Measurements from ENCODE around the gene ADNP. TPM values are rescaled to one million over a fixed set of nuclear protein-coding genes. Genes with fewer than 3 reads are reported as not detected.
"Not testable (repeated sequence)": the region's sequence is repeated elsewhere in the genome, so short reads cannot be mapped to it uniquely, and the experiment has no call there.

ADNP gene
- total RNA-seq, 4 donors from 2014 or later: 40.2 to 57.9 (median 47.4) TPM

DNA sequence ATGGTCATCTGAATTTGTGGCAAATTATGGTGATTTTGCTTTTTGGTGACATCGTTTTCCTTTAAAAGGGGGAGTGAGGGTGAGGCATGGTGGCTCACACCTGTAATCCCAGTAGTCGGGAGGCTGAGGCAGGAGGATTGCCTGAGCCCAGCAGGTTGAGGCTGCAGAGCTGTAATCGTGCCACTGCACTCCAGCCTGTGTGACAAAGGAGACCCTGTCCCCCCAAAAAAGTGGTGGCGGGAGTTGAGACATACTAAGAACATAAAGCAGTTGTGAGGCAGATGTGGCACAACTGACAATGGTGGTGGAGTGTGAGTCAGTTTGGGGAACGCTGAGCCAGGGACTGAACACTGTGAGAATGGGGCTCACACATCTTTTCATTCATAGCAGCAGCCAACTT lies 45.5 kb downstream of the ADNP start:
- TF ChIP-seq, protein P1, sequence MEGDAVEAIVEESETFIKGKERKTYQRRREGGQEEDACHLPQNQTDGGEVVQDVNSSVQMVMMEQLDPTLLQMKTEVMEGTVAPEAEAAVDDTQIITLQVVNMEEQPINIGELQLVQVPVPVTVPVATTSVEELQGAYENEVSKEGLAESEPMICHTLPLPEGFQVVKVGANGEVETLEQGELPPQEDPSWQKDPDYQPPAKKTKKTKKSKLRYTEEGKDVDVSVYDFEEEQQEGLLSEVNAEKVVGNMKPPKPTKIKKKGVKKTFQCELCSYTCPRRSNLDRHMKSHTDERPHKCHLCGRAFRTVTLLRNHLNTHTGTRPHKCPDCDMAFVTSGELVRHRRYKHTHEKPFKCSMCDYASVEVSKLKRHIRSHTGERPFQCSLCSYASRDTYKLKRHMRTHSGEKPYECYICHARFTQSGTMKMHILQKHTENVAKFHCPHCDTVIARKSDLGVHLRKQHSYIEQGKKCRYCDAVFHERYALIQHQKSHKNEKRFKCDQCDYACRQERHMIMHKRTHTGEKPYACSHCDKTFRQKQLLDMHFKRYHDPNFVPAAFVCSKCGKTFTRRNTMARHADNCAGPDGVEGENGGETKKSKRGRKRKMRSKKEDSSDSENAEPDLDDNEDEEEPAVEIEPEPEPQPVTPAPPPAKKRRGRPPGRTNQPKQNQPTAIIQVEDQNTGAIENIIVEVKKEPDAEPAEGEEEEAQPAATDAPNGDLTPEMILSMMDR (IDR thresholded peaks at IDR 0.05): no peak
- no peak for TF ChIP-seq EP300 (IDR thresholded peaks at IDR 0.05)
- no peak for TF ChIP-seq POLR2A (IDR thresholded peaks at IDR 0.05)
- WGBS, 2 donors: 81 to 85% methylated on average over 5 of the region's 5 CpGs
- peaks cover 0 to 52% (median 10%) of the 10 kb centered on the region in 3 donors for H3K36me3 ChIP-seq
- no peaks in the 10 kb centered on the region for H3K4me1 ChIP-seq
- no peaks in the 10 kb centered on the region for H3K27me3 ChIP-seq
- H3K9me3 ChIP-seq: peaks cover 0 to 7% (median 0%) of the 10 kb centered on the region in 4 donors
- DNase-seq (ENCODE audit: low spot score in 2 of 2): no peak
- H3K27ac ChIP-seq: no peak overlapping the region
- no peak overlapping the region for H3K4me3 ChIP-seq

DNA sequence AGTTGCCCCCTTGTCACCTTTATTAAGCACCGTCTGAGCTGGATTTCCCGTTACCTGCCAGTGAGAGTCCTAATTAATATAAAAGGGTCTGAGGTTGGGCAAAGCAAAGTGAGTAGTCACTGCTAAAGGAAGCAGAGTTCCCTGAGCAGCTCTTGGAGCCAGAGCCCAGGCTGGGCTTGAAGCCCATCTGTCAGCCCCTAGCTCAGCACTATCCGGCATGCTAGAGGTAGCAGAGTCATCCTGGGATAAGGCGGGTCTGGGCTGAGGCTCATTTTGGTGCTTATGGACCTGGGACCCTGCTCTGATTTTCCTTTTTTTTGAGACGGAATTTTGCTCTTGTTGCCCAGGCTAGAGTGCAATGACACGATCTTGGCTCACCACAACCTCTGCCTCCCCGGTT lies 46.2 kb downstream of the ADNP start:
- Histone ChIP-seq H3K9me3 (peaks cover 0 to 7% (median 0%) of the 10 kb centered on the region in 4 donors), H3K27ac (no peak overlapping the region), H3K4me3 (no peak overlapping the region), H3K4me1 (no peaks in the 10 kb centered on the region), H3K36me3 (peaks cover 0 to 49% (median 10%) of the 10 kb centered on the region in 3 donors), H3K27me3 (no peaks in the 10 kb centered on the region)
- 77 to 78% methylated on average over 7 of the region's 7 CpGs for WGBS, 2 donors
- TF ChIP-seq, protein P1 (IDR thresholded peaks at IDR 0.05): no peak
- TF ChIP-seq POLR2A (IDR thresholded peaks at IDR 0.05) (no peak), EP300 (IDR thresholded peaks at IDR 0.05) (no peak)
- DNase-seq (ENCODE audit: low spot score in 2 of 2): no peak

DNA sequence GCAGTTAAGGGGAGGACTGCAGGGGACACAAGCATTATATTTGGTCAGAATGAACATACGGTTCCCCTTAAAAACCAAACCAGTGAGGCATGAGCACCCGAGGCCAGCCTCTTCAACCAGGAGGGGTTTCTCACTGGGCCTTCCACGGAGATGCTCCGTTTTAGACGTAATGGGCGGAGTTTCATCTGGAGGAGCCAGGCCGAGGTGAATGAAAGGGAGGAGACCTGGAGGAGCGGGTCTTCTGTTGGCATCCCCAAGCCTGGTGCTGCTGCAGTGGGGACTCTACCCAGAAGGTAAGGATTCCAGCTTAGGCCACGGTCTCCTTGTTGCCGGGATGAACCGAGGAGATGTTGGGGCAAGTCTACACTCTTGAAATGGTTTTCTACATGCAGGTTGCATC lies 47.4 kb downstream of the ADNP start:
- 74 to 81% methylated on average over 11 of the region's 11 CpGs for WGBS, 2 donors
- Histone ChIP-seq H3K4me1 (no peaks in the 10 kb centered on the region), H3K27me3 (no peaks in the 10 kb centered on the region), H3K4me3 (no peak overlapping the region), H3K9me3 (peaks cover 0 to 7% (median 0%) of the 10 kb centered on the region in 4 donors), H3K36me3 (peaks cover 0 to 51% (median 5%) of the 10 kb centered on the region in 3 donors), H3K27ac (no peak overlapping the region)
- no peak for TF ChIP-seq EP300 (IDR thresholded peaks at IDR 0.05)
- TF ChIP-seq, protein P1 (IDR thresholded peaks at IDR 0.05): no peak
- no peak for TF ChIP-seq POLR2A (IDR thresholded peaks at IDR 0.05)
- DNase-seq (ENCODE audit: low spot score in 2 of 2): no peak

DNA sequence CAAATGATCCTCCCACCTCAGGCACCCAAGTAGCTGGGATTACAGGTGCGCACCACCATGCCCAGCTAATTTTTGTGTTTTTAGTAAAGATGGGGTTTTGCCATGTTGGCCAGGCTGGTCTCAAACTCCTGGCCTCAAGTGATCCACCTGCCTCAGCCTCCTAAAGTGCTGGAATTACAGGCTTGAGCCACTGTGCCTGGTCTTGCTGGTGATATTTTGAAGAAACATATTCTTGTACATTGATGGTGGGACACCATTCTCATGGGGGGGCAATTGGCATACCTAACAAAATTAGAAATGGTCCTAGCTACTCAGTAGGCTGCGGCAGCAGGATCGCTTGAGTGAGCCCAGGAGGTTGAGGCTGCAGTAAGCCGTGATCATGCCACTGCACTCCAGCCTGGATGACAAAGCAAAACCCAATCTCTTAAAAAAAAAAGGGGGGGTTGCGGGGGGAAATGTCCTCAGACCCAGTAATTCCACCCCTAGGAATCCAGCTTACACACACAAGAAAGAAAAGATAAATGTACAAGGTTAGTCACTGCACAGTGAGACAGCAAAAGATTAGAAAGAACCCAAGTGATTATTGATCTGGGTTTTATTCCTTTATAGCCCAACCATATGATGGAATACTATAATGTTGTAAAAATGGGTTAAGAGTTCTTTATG lies 49.3 kb downstream of the ADNP start:
- peaks cover 0 to 40% (median 0%) of the 10 kb centered on the region in 3 donors for H3K36me3 ChIP-seq
- 98% methylated on average over 5 of the region's 5 CpGs for WGBS, 2 donors
- not testable (repeated sequence) for H3K27me3 ChIP-seq; H3K27ac ChIP-seq; H3K4me1 ChIP-seq; H3K4me3 ChIP-seq; DNase-seq (ENCODE audit: low spot score in 2 of 2); H3K9me3 ChIP-seq

DNA sequence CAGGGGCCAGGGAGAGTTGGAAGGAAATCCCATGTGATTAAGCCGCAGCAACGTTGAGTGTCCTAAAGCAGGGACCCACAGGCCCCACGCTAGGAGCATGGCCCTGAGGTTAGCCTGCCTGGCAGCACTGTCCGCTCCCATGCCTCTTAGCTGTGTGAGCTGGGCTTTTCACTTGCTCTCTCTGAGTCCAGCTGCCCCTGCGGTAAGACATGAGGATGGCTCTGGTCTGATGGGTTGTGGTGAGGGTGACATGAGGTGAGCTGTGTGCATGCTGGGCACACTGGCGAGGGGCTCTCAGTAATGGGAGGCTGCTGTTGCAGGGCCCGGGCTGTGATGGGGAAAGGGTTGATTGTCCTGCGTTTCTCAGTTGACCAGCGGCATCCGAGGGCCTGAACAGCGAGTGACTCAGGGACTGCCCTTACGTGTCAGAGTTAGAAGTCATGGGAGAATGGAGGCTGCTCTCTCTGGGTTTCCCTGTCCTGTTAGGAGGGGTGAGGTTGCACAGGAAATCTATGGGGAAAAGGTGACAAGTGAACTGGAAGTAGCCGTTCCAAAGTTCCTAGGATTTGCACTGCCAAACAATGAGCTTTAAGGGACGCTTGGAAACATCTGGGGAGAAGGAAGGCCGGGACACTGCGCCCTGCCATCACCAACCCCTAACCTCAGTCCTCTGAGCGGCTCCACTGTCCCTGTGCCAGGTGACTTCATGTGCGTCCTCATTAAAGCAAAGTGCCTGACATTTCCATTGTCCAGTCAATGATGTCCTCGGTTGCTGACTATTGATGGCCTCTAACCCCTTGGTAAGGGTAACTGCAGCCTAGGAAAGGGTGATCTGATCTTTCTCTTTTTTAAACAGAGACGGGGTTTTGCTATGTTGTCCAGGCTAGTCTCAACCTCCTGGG lies 51.3 kb downstream of the ADNP start:
- H3K36me3 ChIP-seq: peaks cover 0 to 35% (median 0%) of the 10 kb centered on the region in 3 donors
- H3K4me1 ChIP-seq: no peaks in the 10 kb centered on the region
- H3K9me3 ChIP-seq: peaks cover 0 to 7% (median 0%) of the 10 kb centered on the region in 4 donors
- H3K27me3 ChIP-seq: no peaks in the 10 kb centered on the region
- WGBS, 2 donors: 84 to 85% methylated on average over 20 of the region's 20 CpGs
- TF ChIP-seq POLR2A (IDR thresholded peaks at IDR 0.05): no peak
- TF ChIP-seq EP300 (IDR thresholded peaks at IDR 0.05): no peak
- TF ChIP-seq, protein P1 (IDR thresholded peaks at IDR 0.05): no peak
- DNase-seq (ENCODE audit: low spot score in 2 of 2): no peak
- no peak overlapping the region for H3K27ac ChIP-seq
- no peak overlapping the region for H3K4me3 ChIP-seq
